HCT116 (cell line): ENCODE results near the gene HES2. TPM values are rescaled to one million over a fixed set of nuclear protein-coding genes. Genes with fewer than 3 reads are reported as not detected.

Experiments used
- ATAC-seq: fragments of 200-7000 bp; cut with Tn5 transposase; 2 replicates; pipeline ENCODE4 v1.9.1; 2020; ENCODE audit warnings: mild to moderate bottlenecking, moderate library complexity
- BruUV-seq: library from RNA; stranded (reverse); fragments of 400-500 nt; replicated peaks from 2 replicates; lab custom pipeline; 2021; lab: Mats Ljungman, UMichigan
- CTCF ChIA-PET: fragments of 300-600 bp; sonication (Branson Sonifier 250); formaldehyde crosslinking; loops from one replicate; lab custom pipeline; 2021; ENCODE audit warnings: antibody characterized with exemption; lab: Charles Lee
- POLR2A ChIA-PET: fragments of 300-600, 350-600 bp; sonication (Branson Sonifier 250); formaldehyde crosslinking; loops from one replicate; lab custom pipeline; 2021; ENCODE audit warnings: antibody characterized with exemption; lab: Charles Lee
- RAD21 ChIA-PET, 2 experiments: fragments of 300-600 bp; sonication (Branson Sonifier 250); formaldehyde crosslinking; loops; one replicate each; lab custom pipeline; 2023; ENCODE audit warnings: low total read pairs in 2 of 2; ENCODE audit not compliant: uncharacterized antibody in 2 of 2, unreplicated experiment in 2 of 2, low non-redundant PET in 1 of 2; lab: Charles Lee
- DNase-seq: peaks from one replicate; pipeline ENCODE4 v3.0.0-alpha.2; 2010; ENCODE audit warnings: low read depth, low spot score
- H2AFZ ChIP-seq: fragments of 200-600 bp; shearing (Covaris generic), sonication (generic); 2 replicates; pipeline ENCODE4 v1.6.1; 2017; ENCODE audit warnings: low read depth, mixed run types, mixed read lengths, antibody characterized with exemption, low read length; ENCODE audit not compliant: poor library complexity, severe bottlenecking
- H3K27ac ChIP-seq: 2 replicates; pipeline ENCODE4 v1.5.1; 2012; ENCODE audit warnings: low read depth, low read length
- H3K27me3 ChIP-seq: fragments of 200-600 bp; sonication (generic); 2 replicates; pipeline ENCODE4 v1.6.1; 2016; ENCODE audit warnings: mixed run types, low read length, mixed read lengths; ENCODE audit not compliant: insufficient read depth
- H3K36me3 ChIP-seq, 2 experiments: fragments of 200-500 bp in 1 of 2; fragments of 200-600 bp in 1 of 2; sonication (Bioruptor generic) in 1 of 2; sonication (generic) in 1 of 2; 2 replicates each; pipeline versions ENCODE4 v1.5.1 to v1.6.1; 2014 to 2016; ENCODE audit warnings: low read length in 2 of 2, inconsistent platforms in 1 of 2, mixed read lengths in 1 of 2, mixed run types in 1 of 2; ENCODE audit not compliant: insufficient read depth in 2 of 2, control insufficient read depth in 1 of 2
- H3K4me1 ChIP-seq, 2 experiments: fragments of 200-600 bp in 1 of 2; sonication (generic) in 1 of 2; 2 replicates each; pipeline versions ENCODE4 v1.5.1 to v1.6.1; 2012 to 2017; ENCODE audit warnings: low read length in 2 of 2, inconsistent platforms in 1 of 2, mild to moderate bottlenecking in 1 of 2, mixed read lengths in 1 of 2, mixed run types in 1 of 2, moderate library complexity in 1 of 2; ENCODE audit not compliant: insufficient read depth in 2 of 2, control insufficient read depth in 1 of 2
- H3K4me2 ChIP-seq: fragments of 200-600 bp; sonication (generic); 2 replicates; pipeline ENCODE4 v1.6.1; 2017; ENCODE audit warnings: mixed run types, low read length, mixed read lengths
- H3K4me3 ChIP-seq, 2 experiments: fragments of 200-600 bp in 1 of 2; sonication (generic) in 1 of 2; replicated peaks in 1 of 2; 2 replicates each; pipeline ENCODE4 v1.5.1; 2011 to 2016; ENCODE audit warnings: low read length in 2 of 2, control low read depth in 1 of 2, low read depth in 1 of 2, mild to moderate bottlenecking in 1 of 2, mixed read lengths in 1 of 2, mixed run types in 1 of 2
- H3K79me2 ChIP-seq: fragments of 200-600 bp; sonication (generic); 2 replicates; pipeline ENCODE4 v1.6.1; 2017; ENCODE audit warnings: mild to moderate bottlenecking, mixed run types, low read length, moderate library complexity, mixed read lengths; ENCODE audit not compliant: insufficient read depth
- H3K9ac ChIP-seq: fragments of 200-600 bp; sonication (generic); 2 replicates; pipeline ENCODE4 v1.6.1; 2016; ENCODE audit warnings: low read length, mixed read lengths
- H3K9me2 ChIP-seq: fragments of 200-600 bp; sonication (generic), shearing (Covaris generic); 2 replicates; pipeline ENCODE4 v1.6.1; 2017; ENCODE audit warnings: mixed run types, mild to moderate bottlenecking, moderate library complexity; ENCODE audit not compliant: insufficient read depth
- H3K9me3 ChIP-seq, 2 experiments: fragments of 200-500 bp in 1 of 2; fragments of 200-600 bp in 1 of 2; sonication (Bioruptor generic) in 1 of 2; sonication (generic) in 1 of 2; 2 replicates each; pipeline ENCODE4 v1.6.1; 2014 to 2017; ENCODE audit warnings: low read length in 2 of 2, mixed read lengths in 2 of 2, inconsistent platforms in 1 of 2, low read depth in 1 of 2, mild to moderate bottlenecking in 1 of 2, mixed run types in 1 of 2, moderate library complexity in 1 of 2; ENCODE audit not compliant: control insufficient read depth in 1 of 2, insufficient read depth in 1 of 2
- H4K20me1 ChIP-seq: fragments of 200-600 bp; sonication (generic), shearing (Covaris generic); 2 replicates; pipeline ENCODE4 v1.6.1; 2017; ENCODE audit warnings: mixed run types, mild to moderate bottlenecking, moderate library complexity; ENCODE audit not compliant: insufficient read depth
- ATF3 ChIP-seq: IDR thresholded peaks from 2 replicates; pipeline ENCODE4 v1.6.1; 2012
- CBX3 ChIP-seq: IDR thresholded peaks from 2 replicates; pipeline ENCODE4 v1.6.1; 2012; ENCODE audit warnings: low read depth
- EGR1 ChIP-seq: IDR thresholded peaks from 2 replicates; pipeline ENCODE4 v1.6.1; 2012; ENCODE audit warnings: low read depth
- ELF1 ChIP-seq: IDR thresholded peaks from 2 replicates; pipeline ENCODE4 v1.6.1; 2012; ENCODE audit warnings: low read depth, borderline replicate concordance
- EZH2 ChIP-seq: fragments of 200-600 bp; sonication (generic); IDR thresholded peaks from 2 replicates; pipeline ENCODE4 v1.6.1; 2017; ENCODE audit warnings: antibody characterized with exemption, mixed run types
- MAX ChIP-seq: IDR thresholded peaks from 2 replicates; pipeline ENCODE4 v1.6.1; 2012
- POLR2A ChIP-seq: IDR thresholded peaks from 2 replicates; pipeline ENCODE4 v1.7.0; 2011; ENCODE audit warnings: borderline replicate concordance; ENCODE audit not compliant: insufficient read depth, insufficient read length; ENCODE audit errors: extremely low read depth
- POLR2AphosphoS5 ChIP-seq: IDR thresholded peaks from 2 replicates; pipeline ENCODE4 v1.6.1; 2011; ENCODE audit warnings: mild to moderate bottlenecking, low read depth, low read length, moderate library complexity
- RAD21 ChIP-seq: IDR thresholded peaks from 2 replicates; pipeline ENCODE4 v1.6.1; 2012; ENCODE audit warnings: low read depth, mild to moderate bottlenecking
- REST ChIP-seq: IDR thresholded peaks from 2 replicates; pipeline ENCODE4 v1.6.1; 2012; ENCODE audit warnings: low read depth
- SIN3A ChIP-seq: IDR thresholded peaks from 2 replicates; pipeline ENCODE4 v1.6.1; 2012; ENCODE audit warnings: low read depth
- SP1 ChIP-seq: IDR thresholded peaks from 2 replicates; pipeline ENCODE4 v1.6.1; 2012; ENCODE audit warnings: low read depth
- SRF ChIP-seq: IDR thresholded peaks from 2 replicates; pipeline ENCODE4 v1.6.1; 2012; ENCODE audit warnings: low read depth
- TCF7L2 ChIP-seq: IDR thresholded peaks from 2 replicates; pipeline ENCODE4 v1.7.0; 2011; ENCODE audit warnings: borderline replicate concordance, inconsistent platforms; ENCODE audit not compliant: insufficient read depth, insufficient read length; ENCODE audit errors: extremely low read depth
- YY1 ChIP-seq: IDR thresholded peaks from 2 replicates; pipeline ENCODE4 v1.6.1; 2011; ENCODE audit warnings: low read length, low read depth, moderate library complexity, mild to moderate bottlenecking; ENCODE audit not compliant: insufficient replicate concordance; ENCODE audit errors: extremely low read depth
- ZBTB33 ChIP-seq: IDR thresholded peaks from 2 replicates; pipeline ENCODE4 v1.6.1; 2011; ENCODE audit warnings: mild to moderate bottlenecking, low read length, moderate library complexity; ENCODE audit not compliant: insufficient replicate concordance; ENCODE audit errors: extremely low read depth
- ZFX ChIP-seq: fragments of 450-650 bp; IDR thresholded peaks from 2 replicates; pipeline ENCODE4 v1.6.1; 2017
- ZNF274 ChIP-seq: fragments of 200-500 bp; sonication (Bioruptor generic); IDR thresholded peaks from 2 replicates; pipeline ENCODE4 v1.6.1; 2014; ENCODE audit warnings: mild to moderate bottlenecking, low read depth, low read length, inconsistent platforms
- intact Hi-C: fragments of 100-400 bp; cut with micrococcal nuclease; formaldehyde crosslinking; loops from 2 replicates; pipeline ENCODE4 v1.10.0; 2022
- total RNA-seq: library from RNA; stranded (reverse); gene quantifications from one replicate; pipeline ENCODE4 v1.2.1, GENCODE V29; 2021; ENCODE audit not compliant: unreplicated experiment

HES2 gene
- total RNA-seq, 1 experiment from 2014 or later = 8.4 TPM

- RAD21 ChIA-PET = no interaction called here
- Histone ChIP-seq H3K9me3 (no peaks in the 10 kb centered on the region), H3K4me1 (peaks cover 8 to 19% of the 10 kb centered on the region in 2 experiments), H3K27ac (no peak overlapping the region), H3K9ac (no peak overlapping the region), H3K4me3 (no peak overlapping the region), H2AFZ (no peak overlapping the region), H3K27me3 (no peaks in the 10 kb centered on the region), H3K9me2 (no peaks in the 10 kb centered on the region), H3K79me2 (no peaks in the 10 kb centered on the region), H4K20me1 (no peaks in the 10 kb centered on the region), H3K4me2 (no peak overlapping the region), H3K36me3 (no peaks in the 10 kb centered on the region)
- POLR2A ChIA-PET = no interaction called here
- no peak for TF ChIP-seq ZFX
- TF ChIP-seq EGR1 = no peak
- TF ChIP-seq SP1 = no peak
- no peak for TF ChIP-seq YY1
- no peak for TF ChIP-seq REST
- no peak for TF ChIP-seq ATF3
- TF ChIP-seq EZH2 = no peak
- no peak for TF ChIP-seq SRF
- no peak for TF ChIP-seq TCF7L2
- TF ChIP-seq ELF1 = no peak
- TF ChIP-seq POLR2A = no peak
- no peak for TF ChIP-seq POLR2AphosphoS5
- TF ChIP-seq ZBTB33 = no peak
- no peak for TF ChIP-seq RAD21
- TF ChIP-seq CBX3 = no peak
- TF ChIP-seq ZNF274 = no peak
- TF ChIP-seq MAX = no peak
- TF ChIP-seq SIN3A = no peak
- BruUV-seq = no TSS peak
- no peak for DNase-seq
- ATAC-seq = no peak
- CTCF ChIA-PET = interaction anchor here (0.9 kb wide), 2 partner anchors 12 to 231 kb away, joined by 3 to 4 read pairs; no protein-coding TSS in a partner anchor
- intact Hi-C loops = no loop called here
Observed at GRCh38 chr1:6435129-6435528, 15.4 kb upstream of the HES2 start.
